Measurements from ENCODE around the gene KLRF2. TPM values are rescaled to one million over a fixed set of nuclear protein-coding genes. Genes with fewer than 3 reads are reported as not detected.
A peak's percentile ranks its signal among the peaks of the same experiment; 100 is the strongest.

Gene KLRF2, protein sequence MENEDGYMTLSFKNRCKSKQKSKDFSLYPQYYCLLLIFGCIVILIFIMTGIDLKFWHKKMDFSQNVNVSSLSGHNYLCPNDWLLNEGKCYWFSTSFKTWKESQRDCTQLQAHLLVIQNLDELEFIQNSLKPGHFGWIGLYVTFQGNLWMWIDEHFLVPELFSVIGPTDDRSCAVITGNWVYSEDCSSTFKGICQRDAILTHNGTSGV
- total RNA-seq = not detected
- not detected for polyA plus RNA-seq
- long read RNA-seq, donor 1 = 0 reads
- long read RNA-seq, donor 2 = 0 reads
- long read RNA-seq, donor 3 = 0 reads
- long read RNA-seq, donor 4 = 0 reads

GRCh38 chr12:9881246-9881645 lies at the start of gene KLRF2:
TSS of gene KLRF2 (plus strand) at chr12:9881489. CDS start at chr12:9881596, 107 bp downstream.
- 97% methylated on average over 3 of the region's 3 CpGs for WGBS
- DNase-seq (no peak), ATAC-seq (no peak)
- intact Hi-C loops (cut with DNase I) = no loop called here
- Histone ChIP-seq H3K27me3 (ENCODE audit: control insufficient read depth, insufficient read depth) (no peaks in the 10 kb centered on the region), H3K4me3 (ENCODE audit: low read length) (no peak within 1 kb of the TSS), H3K27ac (ENCODE audit: low read length) (no peak within 1 kb of the TSS), H3K9me3 (ENCODE audit: control insufficient read depth, low read length) (no peaks in the 10 kb centered on the region), H3K4me1 (ENCODE audit: control insufficient read depth, insufficient read depth, low read length) (no peaks in the 10 kb centered on the region)

GRCh38 chr12:9831720-9832119 lies 49.6 kb upstream of the KLRF2 start:
- ATAC-seq (no peak), DNase-seq (no peak)
- WGBS = 63% methylated on average over 3 of the region's 3 CpGs
- Histone ChIP-seq H3K4me1 (ENCODE audit: control insufficient read depth, insufficient read depth, low read length) (no peaks in the 10 kb centered on the region), H3K4me3 (ENCODE audit: low read length) (no peak overlapping the region), H3K27ac (ENCODE audit: low read length) (no peak overlapping the region), H3K9me3 (ENCODE audit: control insufficient read depth, low read length) (no peaks in the 10 kb centered on the region), H3K27me3 (ENCODE audit: control insufficient read depth, insufficient read depth) (no peaks in the 10 kb centered on the region)
- intact Hi-C loops (cut with DNase I) = no loop called here

DNA sequence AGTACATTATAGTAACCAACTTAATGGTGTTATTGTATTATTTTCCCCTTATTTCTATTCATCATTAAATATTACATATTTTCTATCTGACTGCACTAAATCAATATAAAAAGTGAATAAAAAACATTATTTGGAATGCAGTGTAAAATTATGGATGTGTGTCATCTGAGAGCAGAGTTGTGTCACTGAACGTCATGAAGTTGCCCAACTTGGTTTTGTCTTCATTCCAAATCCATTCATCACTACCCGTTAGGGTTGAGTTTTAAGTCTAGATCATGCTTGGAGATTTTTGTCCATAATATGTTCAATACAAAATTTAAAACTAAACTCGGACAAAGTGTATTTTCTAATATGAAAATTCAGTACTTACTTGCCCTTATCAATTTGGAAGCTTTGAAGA lies 37.9 kb upstream of the KLRF2 start:
- ATAC-seq (no peak), DNase-seq (no peak)
- H3K27me3 ChIP-seq (ENCODE audit: control insufficient read depth, insufficient read depth) = no peaks in the 10 kb centered on the region
- no peaks in the 10 kb centered on the region for H3K4me1 ChIP-seq (ENCODE audit: control insufficient read depth, insufficient read depth, low read length)
- 60% methylated on average over 3 of the region's 3 CpGs for WGBS
- H3K4me3 ChIP-seq (ENCODE audit: low read length) = no peak overlapping the region
- intact Hi-C loops (cut with DNase I) = no loop called here
- H3K9me3 ChIP-seq (ENCODE audit: control insufficient read depth, low read length) = no peaks in the 10 kb centered on the region
- H3K27ac ChIP-seq (ENCODE audit: low read length) = no peak overlapping the region

DNA sequence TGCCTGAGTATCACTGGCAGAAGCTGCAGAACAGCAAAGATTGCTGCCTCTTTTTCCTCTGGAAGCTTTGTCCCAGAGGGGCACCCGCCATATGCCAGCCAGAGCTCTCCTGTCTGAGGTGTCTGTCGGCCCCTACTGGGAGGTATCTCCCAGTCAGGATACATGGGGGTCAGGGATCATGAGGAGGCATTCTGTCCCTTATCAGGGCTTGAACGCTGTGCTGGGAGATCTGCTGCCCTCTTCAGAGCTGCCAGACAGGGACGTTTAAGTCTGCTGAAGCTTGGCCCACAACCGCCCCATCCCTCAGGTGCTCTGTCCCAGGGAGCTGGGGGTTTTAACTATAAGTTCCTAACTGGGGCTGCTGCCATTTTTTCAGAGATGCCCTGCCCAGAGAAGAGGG lies 32.4 kb upstream of the KLRF2 start:
- no peak for ATAC-seq
- intact Hi-C loops (cut with DNase I) = no loop called here
- no peaks in the 10 kb centered on the region for H3K9me3 ChIP-seq (ENCODE audit: control insufficient read depth, low read length)

DNA sequence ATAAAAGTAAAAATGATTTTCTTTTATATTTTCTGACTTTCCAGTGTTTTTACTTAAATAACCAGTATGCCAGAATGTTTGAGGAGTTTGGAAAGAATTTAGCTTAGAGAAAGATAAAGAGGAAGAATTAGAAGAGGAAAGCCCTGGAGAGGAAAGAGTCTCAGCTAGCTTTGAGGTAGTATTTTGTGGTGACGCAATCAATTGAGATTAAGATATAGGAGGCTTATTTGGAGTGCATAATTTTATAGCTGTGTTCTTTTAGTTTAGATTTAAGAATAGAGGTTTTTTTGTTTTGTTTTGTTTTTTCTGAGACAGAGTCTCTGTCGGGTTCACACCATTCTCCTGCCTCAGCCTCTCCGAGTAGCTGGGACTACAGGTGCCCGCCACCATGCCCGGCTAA lies 30.2 kb upstream of the KLRF2 start:
- H3K27me3 ChIP-seq (ENCODE audit: control insufficient read depth, insufficient read depth) = no peaks in the 10 kb centered on the region
- intact Hi-C loops (cut with DNase I) = no loop called here
- no peak for DNase-seq
- H3K4me3 ChIP-seq (ENCODE audit: low read length) = no peak overlapping the region
- H3K9me3 ChIP-seq (ENCODE audit: control insufficient read depth, low read length) = no peaks in the 10 kb centered on the region
- no peak for ATAC-seq
- H3K4me1 ChIP-seq (ENCODE audit: control insufficient read depth, insufficient read depth, low read length) = no peaks in the 10 kb centered on the region
- WGBS = 92% methylated on average over 5 of the region's 5 CpGs
- H3K27ac ChIP-seq (ENCODE audit: low read length) = no peak overlapping the region

More for the DNA sequence above, 32.4 kb upstream of the KLRF2 start:
- DNase-seq = no peak
- WGBS = 62% methylated on average over 5 of the region's 5 CpGs
- Histone ChIP-seq H3K4me3 (ENCODE audit: low read length) (no peak overlapping the region), H3K4me1 (ENCODE audit: control insufficient read depth, insufficient read depth, low read length) (no peaks in the 10 kb centered on the region), H3K27me3 (ENCODE audit: control insufficient read depth, insufficient read depth) (no peaks in the 10 kb centered on the region), H3K27ac (ENCODE audit: low read length) (no peak overlapping the region)

- Histone ChIP-seq H3K27ac (ENCODE audit: low read length) (no peak overlapping the region), H3K4me3 (ENCODE audit: low read length) (no peak overlapping the region), H3K4me1 (ENCODE audit: control insufficient read depth, insufficient read depth, low read length) (no peaks in the 10 kb centered on the region), H3K9me3 (ENCODE audit: control insufficient read depth, low read length) (no peaks in the 10 kb centered on the region), H3K27me3 (ENCODE audit: control insufficient read depth, insufficient read depth) (no peaks in the 10 kb centered on the region)
- ATAC-seq = no peak
- 88% methylated on average over 2 of the region's 2 CpGs for WGBS
- intact Hi-C loops (cut with DNase I) = no loop called here
- no peak for DNase-seq
Observed at GRCh38 chr12:9851927-9852326, 29.4 kb upstream of the KLRF2 start.

- H3K4me1 ChIP-seq (ENCODE audit: control insufficient read depth, insufficient read depth, low read length) = no peaks in the 10 kb centered on the region
- intact Hi-C loops (cut with DNase I) = no loop called here
- ATAC-seq (no peak), DNase-seq (no peak)
- WGBS = 65% methylated on average over 1 of the region's 1 CpG
- no peaks in the 10 kb centered on the region for H3K27me3 ChIP-seq (ENCODE audit: control insufficient read depth, insufficient read depth)
- no peaks in the 10 kb centered on the region for H3K9me3 ChIP-seq (ENCODE audit: control insufficient read depth, low read length)
- H3K4me3 ChIP-seq (ENCODE audit: low read length) = no peak overlapping the region
- H3K27ac ChIP-seq (ENCODE audit: low read length) = no peak overlapping the region
Observed at GRCh38 chr12:9856151-9856550, 25.1 kb upstream of the KLRF2 start.

GRCh38 chr12:9856894-9857293 lies 24.4 kb upstream of the KLRF2 start:
- no peak for ATAC-seq
- intact Hi-C loops (cut with DNase I) = no loop called here
- H3K4me3 ChIP-seq (ENCODE audit: low read length) = no peak overlapping the region
- no peak for DNase-seq
- WGBS = 56% methylated on average over 3 of the region's 3 CpGs
- H3K27ac ChIP-seq (ENCODE audit: low read length) = no peak overlapping the region
- H3K27me3 ChIP-seq (ENCODE audit: control insufficient read depth, insufficient read depth) = no peaks in the 10 kb centered on the region
- no peaks in the 10 kb centered on the region for H3K4me1 ChIP-seq (ENCODE audit: control insufficient read depth, insufficient read depth, low read length)
- no peaks in the 10 kb centered on the region for H3K9me3 ChIP-seq (ENCODE audit: control insufficient read depth, low read length)

DNA sequence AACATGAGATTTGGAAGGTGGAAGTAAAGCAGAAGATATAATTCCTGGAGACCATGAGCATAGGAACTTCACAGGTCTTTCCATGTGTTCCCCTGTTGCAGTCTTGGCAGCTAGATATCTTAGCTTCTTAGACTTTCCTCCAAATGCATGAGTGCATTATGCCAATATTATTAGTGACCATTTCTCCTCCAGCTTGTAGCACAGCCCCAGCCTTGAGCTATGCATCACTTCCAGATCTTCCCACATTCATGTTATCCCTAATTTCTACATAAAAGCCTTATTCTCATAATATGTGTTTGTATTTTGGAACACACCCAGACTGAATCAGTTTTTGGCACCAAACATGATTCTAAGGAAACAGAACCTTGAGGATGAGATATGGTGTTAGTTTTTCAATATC lies 23.2 kb upstream of the KLRF2 start:
- intact Hi-C loops (cut with DNase I) = no loop called here
- no peak overlapping the region for H3K27ac ChIP-seq (ENCODE audit: low read length)

GRCh38 chr12:9864913-9865675 lies 16.2 kb upstream of the KLRF2 start:
- ATAC-seq = no peak
- peak overlapping the region; percentile 21 for H3K4me3 ChIP-seq (ENCODE audit: low read length)
- intact Hi-C loops (cut with DNase I) = no loop called here

More for the DNA sequence above, 23.2 kb upstream of the KLRF2 start:
- Histone ChIP-seq H3K4me1 (ENCODE audit: control insufficient read depth, insufficient read depth, low read length) (no peaks in the 10 kb centered on the region), H3K4me3 (ENCODE audit: low read length) (no peak overlapping the region), H3K27me3 (ENCODE audit: control insufficient read depth, insufficient read depth) (no peaks in the 10 kb centered on the region), H3K9me3 (ENCODE audit: control insufficient read depth, low read length) (no peaks in the 10 kb centered on the region)
- DNase-seq (no peak), ATAC-seq (no peak)

DNA sequence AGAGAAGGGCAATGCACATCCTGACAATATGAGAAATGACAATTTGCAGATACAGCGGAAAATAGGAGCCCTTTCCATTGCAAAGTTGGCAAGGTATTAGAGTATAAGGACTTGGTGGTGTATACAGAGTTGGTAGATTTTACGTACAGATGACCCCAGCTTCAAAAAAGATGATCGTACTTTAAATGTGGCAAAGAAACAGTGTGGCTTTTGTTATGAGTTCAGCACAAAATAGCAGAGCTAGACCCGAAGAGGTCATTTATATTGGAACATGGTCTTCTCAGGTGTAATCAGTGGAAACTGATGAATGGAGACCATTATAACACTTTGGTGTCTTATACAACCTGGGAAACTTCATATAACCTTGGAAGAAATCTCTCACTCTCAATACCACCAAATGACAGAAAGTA lies 14.4 kb upstream of the KLRF2 start:
- peak overlapping the region; percentile 71 for H3K4me3 ChIP-seq (ENCODE audit: low read length)
- DNase-seq (no peak), ATAC-seq (no peak)
- WGBS = 60% methylated on average over 4 of the region's 4 CpGs
- intact Hi-C loops (cut with DNase I) = no loop called here
- no peaks in the 10 kb centered on the region for H3K27me3 ChIP-seq (ENCODE audit: control insufficient read depth, insufficient read depth)
- H3K9me3 ChIP-seq (ENCODE audit: control insufficient read depth, low read length) = no peaks in the 10 kb centered on the region
- no peaks in the 10 kb centered on the region for H3K4me1 ChIP-seq (ENCODE audit: control insufficient read depth, insufficient read depth, low read length)
- H3K27ac ChIP-seq (ENCODE audit: low read length) = no peak overlapping the region

More at GRCh38 chr12:9864913-9865675, 16.2 kb upstream of the KLRF2 start:
- H3K27ac ChIP-seq (ENCODE audit: low read length) = no peak overlapping the region
- no peaks in the 10 kb centered on the region for H3K9me3 ChIP-seq (ENCODE audit: control insufficient read depth, low read length)
- no peaks in the 10 kb centered on the region for H3K4me1 ChIP-seq (ENCODE audit: control insufficient read depth, insufficient read depth, low read length)
- no peaks in the 10 kb centered on the region for H3K27me3 ChIP-seq (ENCODE audit: control insufficient read depth, insufficient read depth)
- DNase-seq = no peak
- 59% methylated on average over 4 of the region's 4 CpGs for WGBS

Data from right cardiac atrium (tissue), 5 donors.